Naive thymus-derived CD4-positive, alpha-beta T cell (primary cell): ENCODE results near the gene PPP1R1A. TPM values are rescaled to one million over a fixed set of nuclear protein-coding genes. Genes with fewer than 3 reads are reported as not detected.

ENCODE experiments used
- ATAC-seq: fragments of 150-1000 bp; cut with Tn5 transposase; 2 replicates; pipeline ENCODE4 v1.10.0; 2021; ENCODE audit warnings: mild to moderate bottlenecking, moderate library complexity
- CTCF ChIA-PET: fragments of 350-600 bp; sonication (Branson Sonifier 250); formaldehyde crosslinking; loops from one replicate; lab custom pipeline; 2021; ENCODE audit warnings: antibody characterized with exemption; lab: Charles Lee
- POLR2A ChIA-PET: fragments of 350-600 bp; sonication (Branson Sonifier 250); formaldehyde crosslinking; loops from one replicate; lab custom pipeline; 2021; ENCODE audit warnings: antibody characterized with exemption, inconsistent platforms; lab: Charles Lee
- DNase-seq, 9 donors: peaks; one replicate each; pipeline versions ENCODE4 v3.0.0 to v3.0.0-alpha.2; 2020 to 2022; ENCODE audit warnings: mixed read lengths in 1 of 9
- H3K27ac ChIP-seq: one replicate; pipeline ENCODE4 v1.7.0; 2013; ENCODE audit warnings: mild to moderate bottlenecking, low read depth, low read length, moderate library complexity
- H3K27me3 ChIP-seq, 2 donors: one replicate each; pipeline ENCODE4 v1.7.0; 2013; ENCODE audit warnings: low read length in 2 of 2, mild to moderate bottlenecking in 2 of 2, moderate library complexity in 2 of 2; ENCODE audit not compliant: control insufficient read depth in 2 of 2, insufficient read depth in 2 of 2
- H3K36me3 ChIP-seq, 3 experiments: 1 replicate in 2 of 3; 2 replicates in 1 of 3; pipeline ENCODE4 v1.7.0; 2013; ENCODE audit warnings: low read length in 3 of 3, mild to moderate bottlenecking in 3 of 3, moderate library complexity in 1 of 3; ENCODE audit not compliant: insufficient read depth in 3 of 3, control insufficient read depth in 2 of 3
- H3K4me1 ChIP-seq, 2 donors: one replicate each; pipeline ENCODE4 v1.7.0; 2013; ENCODE audit warnings: low read length in 2 of 2, mild to moderate bottlenecking in 2 of 2, moderate library complexity in 1 of 2; ENCODE audit not compliant: control insufficient read depth in 2 of 2, insufficient read depth in 2 of 2
- H3K4me3 ChIP-seq: 2 replicates; pipeline ENCODE4 v1.7.0; 2013; ENCODE audit warnings: mild to moderate bottlenecking, low read length
- H3K9me3 ChIP-seq, 3 experiments: 1 replicate in 2 of 3; 2 replicates in 1 of 3; pipeline ENCODE4 v1.7.0; 2013; ENCODE audit warnings: low read length in 3 of 3; ENCODE audit not compliant: control insufficient read depth in 2 of 3
- H3K27ac Mint-ChIP-seq, 9 donors: one replicate each; pipeline ENCODE4 v1.8.0; 2020 to 2022; ENCODE audit warnings: mixed read lengths in 9 of 9, mild to moderate bottlenecking in 8 of 9, moderate library complexity in 5 of 9, inconsistent platforms in 2 of 9
- H3K27me3 Mint-ChIP-seq, 5 donors: one replicate each; pipeline ENCODE4 v1.8.0; 2021 to 2022; ENCODE audit warnings: mixed read lengths in 5 of 5, mild to moderate bottlenecking in 1 of 5
- H3K36me3 Mint-ChIP-seq, 5 donors: one replicate each; pipeline ENCODE4 v1.8.0; 2020 to 2022; ENCODE audit warnings: mixed read lengths in 5 of 5, mild to moderate bottlenecking in 3 of 5, inconsistent platforms in 1 of 5
- H3K4me1 Mint-ChIP-seq, 7 donors: one replicate each; pipeline ENCODE4 v1.8.0; 2020 to 2022; ENCODE audit warnings: mixed read lengths in 7 of 7, mild to moderate bottlenecking in 3 of 7, inconsistent platforms in 1 of 7
- H3K4me3 Mint-ChIP-seq, 10 donors: one replicate each; pipeline ENCODE4 v1.8.0; 2020 to 2022; ENCODE audit warnings: mild to moderate bottlenecking in 10 of 10, mixed read lengths in 10 of 10, moderate library complexity in 6 of 10, inconsistent platforms in 2 of 10
- H3K9me3 Mint-ChIP-seq, 11 donors: one replicate each; pipeline ENCODE4 v1.8.0; 2020 to 2022; ENCODE audit warnings: mixed read lengths in 11 of 11, mild to moderate bottlenecking in 4 of 11, inconsistent platforms in 1 of 11, moderate library complexity in 1 of 11
- intact Hi-C, 2 donors: fragments of 100-400 bp; cut with micrococcal nuclease; formaldehyde crosslinking; loops; one replicate each; pipeline ENCODE4 v1.15.1; 2023
- polyA plus RNA-seq, 2 donors: library from polyadenylated mRNA; unstranded; fragments of 300-500 nt; fragmentation: Illumina TruSeq; gene quantifications; one replicate each; pipeline ENCODE4 v1.2.3, GENCODE V29; 2021
- total RNA-seq, 6 experiments: library from RNA in 5 of 6; stranded (reverse) in 5 of 6; gene quantifications; 1 replicate in 5 of 6; 2 replicates in 1 of 6; pipeline ENCODE4 v1.2.3 and lab custom pipeline; 2021 to 2026

Gene PPP1R1A
- total and polyA plus RNA-seq, 7 experiments from 2014 or later = not detected

- ChIA-PET CTCF (interaction anchor here (1.1 to 1.3 kb wide), 3 partner anchors 11 to 468 kb away, joined by 3 to 6 read pairs (median 6); no protein-coding TSS in a partner anchor), POLR2A (no interaction called here)
- H3K27ac ChIP-seq = no peak overlapping the region
- no peak for DNase-seq
- H3K4me3 Mint-ChIP-seq = no peak overlapping the region
- H3K27me3 ChIP-seq = no peaks in the 10 kb centered on the region
- intact Hi-C loops = loop anchor here (1.0 to 10.0 kb wide), 5 partner anchors 55 to 539 kb away; no protein-coding TSS in a partner anchor
- H3K4me1 ChIP-seq = no peaks in the 10 kb centered on the region
- no peaks in the 10 kb centered on the region for H3K36me3 ChIP-seq
- no peak overlapping the region for H3K4me3 ChIP-seq
- no peaks in the 10 kb centered on the region for H3K9me3 Mint-ChIP-seq
- H3K27me3 Mint-ChIP-seq = peaks cover 0 to 29% (median 12%) of the 10 kb centered on the region in 5 donors
- H3K9me3 ChIP-seq = no peaks in the 10 kb centered on the region
- peaks cover 0 to 8% (median 7%) of the 10 kb centered on the region in 7 donors for H3K4me1 Mint-ChIP-seq
- no peaks in the 10 kb centered on the region for H3K36me3 Mint-ChIP-seq
- H3K27ac Mint-ChIP-seq = no peak overlapping the region
- ATAC-seq = no peak
These were observed 15.4 kb upstream of the PPP1R1A start for GRCh38 chr12:54603872-54604271.

GRCh38 chr12:54603173-54603814 is 14.8 kb upstream of the PPP1R1A start:
- no peaks in the 10 kb centered on the region for H3K9me3 Mint-ChIP-seq
- Histone ChIP-seq H3K4me3 (no peak overlapping the region), H3K27me3 (no peaks in the 10 kb centered on the region), H3K27ac (no peak overlapping the region), H3K9me3 (no peaks in the 10 kb centered on the region), H3K36me3 (no peaks in the 10 kb centered on the region), H3K4me1 (no peaks in the 10 kb centered on the region)
- CTCF ChIA-PET = interaction anchor here (1.1 to 1.3 kb wide), 3 partner anchors 10 to 469 kb away, joined by 3 to 6 read pairs (median 6); no protein-coding TSS in a partner anchor
- DNase-seq (peak in 8 of 9 donors; percentile 20 to 68 (median 57)), ATAC-seq (peak; percentile 93)
- H3K36me3 Mint-ChIP-seq = no peaks in the 10 kb centered on the region
- H3K4me3 Mint-ChIP-seq = peak overlapping the region in 1 of 10 donors; percentile 49
- peak overlapping the region in 2 of 9 donors; percentile 5 to 33 for H3K27ac Mint-ChIP-seq
- peaks cover 0 to 32% (median 12%) of the 10 kb centered on the region in 5 donors for H3K27me3 Mint-ChIP-seq
- POLR2A ChIA-PET = no interaction called here
- intact Hi-C loops = loop anchor here (1.0 to 10.0 kb wide), 5 partner anchors 56 to 540 kb away; no protein-coding TSS in a partner anchor
- peaks cover 0 to 8% (median 7%) of the 10 kb centered on the region in 7 donors for H3K4me1 Mint-ChIP-seq

- no peak overlapping the region for H3K27ac Mint-ChIP-seq
- ATAC-seq = no peak
- intact Hi-C loops = loop anchor here (1.0 to 10.0 kb wide), 5 partner anchors 56 to 540 kb away; no protein-coding TSS in a partner anchor
These were observed 14.2 kb upstream of the PPP1R1A start for GRCh38 chr12:54602661-54603060.

GRCh38 chr12:54601841-54602240 is 13.4 kb upstream of the PPP1R1A start:
- POLR2A ChIA-PET = no interaction called here
- Histone ChIP-seq H3K4me1 (no peaks in the 10 kb centered on the region), H3K36me3 (no peaks in the 10 kb centered on the region), H3K27me3 (no peaks in the 10 kb centered on the region), H3K9me3 (no peaks in the 10 kb centered on the region), H3K4me3 (no peak overlapping the region), H3K27ac (no peak overlapping the region)
- Mint-ChIP-seq H3K36me3 (no peaks in the 10 kb centered on the region), H3K9me3 (no peaks in the 10 kb centered on the region), H3K4me1 (peaks cover 2 to 9% (median 7%) of the 10 kb centered on the region in 7 donors), H3K4me3 (no peak overlapping the region), H3K27ac (no peak overlapping the region), H3K27me3 (peaks cover 0 to 24% (median 11%) of the 10 kb centered on the region in 5 donors)
- intact Hi-C loops = loop anchor here (2.0 to 10.0 kb wide), 4 partner anchors 57 to 541 kb away; no protein-coding TSS in a partner anchor
- DNase-seq (no peak), ATAC-seq (no peak)
- CTCF ChIA-PET = interaction anchor here (0.7 to 2.1 kb wide), 3 partner anchors 14 to 470 kb away, joined by 3 to 4 read pairs (median 4); no protein-coding TSS in a partner anchor

More at GRCh38 chr12:54602661-54603060, 14.2 kb upstream of the PPP1R1A start:
- ChIA-PET POLR2A (no interaction called here), CTCF (interaction anchor here (0.8 to 1.1 kb wide), 2 partner anchors 9 to 469 kb away, joined by 3 read pairs; no protein-coding TSS in a partner anchor)
- H3K9me3 Mint-ChIP-seq = no peaks in the 10 kb centered on the region
- Histone ChIP-seq H3K4me1 (no peaks in the 10 kb centered on the region), H3K4me3 (no peak overlapping the region), H3K27ac (no peak overlapping the region), H3K9me3 (no peaks in the 10 kb centered on the region), H3K27me3 (no peaks in the 10 kb centered on the region), H3K36me3 (no peaks in the 10 kb centered on the region)
- H3K4me3 Mint-ChIP-seq = no peak overlapping the region
- peaks cover 0 to 28% (median 11%) of the 10 kb centered on the region in 5 donors for H3K27me3 Mint-ChIP-seq
- no peaks in the 10 kb centered on the region for H3K36me3 Mint-ChIP-seq
- peaks cover 0 to 8% (median 7%) of the 10 kb centered on the region in 7 donors for H3K4me1 Mint-ChIP-seq
- no peak for DNase-seq

- Mint-ChIP-seq H3K27ac (no peak overlapping the region), H3K4me3 (no peak overlapping the region), H3K27me3 (peaks cover 0 to 28% (median 18%) of the 10 kb centered on the region in 5 donors), H3K9me3 (no peaks in the 10 kb centered on the region), H3K4me1 (peaks cover 6 to 14% (median 11%) of the 10 kb centered on the region in 7 donors), H3K36me3 (no peaks in the 10 kb centered on the region)
- DNase-seq (no peak), ATAC-seq (no peak)
- peaks cover 0 to 4% of the 10 kb centered on the region in 2 donors for H3K4me1 ChIP-seq
- no peaks in the 10 kb centered on the region for H3K36me3 ChIP-seq
- POLR2A ChIA-PET = no interaction called here
- H3K27ac ChIP-seq = no peak overlapping the region
- no peaks in the 10 kb centered on the region for H3K27me3 ChIP-seq
- no peak overlapping the region for H3K4me3 ChIP-seq
- intact Hi-C loops = no loop called here
- CTCF ChIA-PET = interaction anchor here (1.3 to 1.4 kb wide), 2 partner anchors 9 to 19 kb away, joined by 4 to 5 read pairs; no protein-coding TSS in a partner anchor
- no peaks in the 10 kb centered on the region for H3K9me3 ChIP-seq
These were observed 10.5 kb upstream of the PPP1R1A start for GRCh38 chr12:54598970-54599369.

- Mint-ChIP-seq H3K4me3 (no peak overlapping the region), H3K4me1 (peaks cover 0 to 8% (median 6%) of the 10 kb centered on the region in 7 donors), H3K9me3 (no peaks in the 10 kb centered on the region), H3K27ac (no peak overlapping the region), H3K27me3 (peaks cover 0 to 35% (median 18%) of the 10 kb centered on the region in 5 donors), H3K36me3 (no peaks in the 10 kb centered on the region)
- H3K4me3 ChIP-seq = no peak overlapping the region
- peaks cover 0 to 4% of the 10 kb centered on the region in 2 donors for H3K4me1 ChIP-seq
- peak in 8 of 9 donors; percentile 9 to 51 (median 26) for DNase-seq
- no peaks in the 10 kb centered on the region for H3K36me3 ChIP-seq
- H3K27me3 ChIP-seq = no peaks in the 10 kb centered on the region
- no peak overlapping the region for H3K27ac ChIP-seq
- no peaks in the 10 kb centered on the region for H3K9me3 ChIP-seq
- ATAC-seq = peak; percentile 69
- CTCF ChIA-PET = interaction anchor here (0.5 to 1.9 kb wide), 7 partner anchors 17 to 539 kb away, joined by 3 to 9 read pairs (median 3); no protein-coding TSS in a partner anchor
- POLR2A ChIA-PET = no interaction called here
- intact Hi-C loops = loop anchor here in 1 of 2 donors (1.0 kb wide), 1 partner anchor 17 kb away; no protein-coding TSS in a partner anchor
These were observed 8.1 kb upstream of the PPP1R1A start for GRCh38 chr12:54596526-54596946.
